ENCODE results near the gene PLCB4.

The PLCB4 gene

DNA sequence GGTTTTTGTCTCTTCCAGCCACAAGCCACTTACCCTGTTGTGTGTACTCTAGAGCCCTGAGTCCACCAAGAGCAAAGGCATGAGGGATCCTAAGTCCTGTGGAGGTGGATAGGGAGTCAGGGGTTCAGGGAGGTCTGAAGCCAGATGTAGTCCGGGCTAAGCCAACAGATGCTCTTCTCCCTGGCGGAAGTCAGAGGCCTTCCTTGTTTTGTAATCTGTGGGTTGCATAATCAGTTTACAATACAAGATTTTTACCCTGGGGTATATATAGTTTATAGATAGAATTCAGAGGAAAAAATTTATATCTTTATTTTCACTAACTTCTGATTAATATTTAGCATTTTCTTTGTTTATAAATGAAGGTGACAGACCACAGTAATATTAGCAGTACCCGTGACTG is 454.7 kb downstream of the PLCB4 start:
- DNase-seq (ENCODE audit: low read depth), result no peak

Measured in amniotic epithelial cell (primary cell).